Measurements from ENCODE around the gene KHDC4. TPM values are rescaled to one million over a fixed set of nuclear protein-coding genes. Genes with fewer than 3 reads are reported as not detected.

The KHDC4 gene
- total RNA-seq (18.2 and 24.6 TPM in 2 replicates), polyA plus RNA-seq (19.5 and 25.4 TPM in 2 replicates), polyA minus RNA-seq (ENCODE audit: low replicate concordance) (4.9 and 22.7 TPM in 2 replicates)
- polyA plus RNA-seq (2012) = 9.0 and 10.4 TPM in 2 replicates

DNA sequence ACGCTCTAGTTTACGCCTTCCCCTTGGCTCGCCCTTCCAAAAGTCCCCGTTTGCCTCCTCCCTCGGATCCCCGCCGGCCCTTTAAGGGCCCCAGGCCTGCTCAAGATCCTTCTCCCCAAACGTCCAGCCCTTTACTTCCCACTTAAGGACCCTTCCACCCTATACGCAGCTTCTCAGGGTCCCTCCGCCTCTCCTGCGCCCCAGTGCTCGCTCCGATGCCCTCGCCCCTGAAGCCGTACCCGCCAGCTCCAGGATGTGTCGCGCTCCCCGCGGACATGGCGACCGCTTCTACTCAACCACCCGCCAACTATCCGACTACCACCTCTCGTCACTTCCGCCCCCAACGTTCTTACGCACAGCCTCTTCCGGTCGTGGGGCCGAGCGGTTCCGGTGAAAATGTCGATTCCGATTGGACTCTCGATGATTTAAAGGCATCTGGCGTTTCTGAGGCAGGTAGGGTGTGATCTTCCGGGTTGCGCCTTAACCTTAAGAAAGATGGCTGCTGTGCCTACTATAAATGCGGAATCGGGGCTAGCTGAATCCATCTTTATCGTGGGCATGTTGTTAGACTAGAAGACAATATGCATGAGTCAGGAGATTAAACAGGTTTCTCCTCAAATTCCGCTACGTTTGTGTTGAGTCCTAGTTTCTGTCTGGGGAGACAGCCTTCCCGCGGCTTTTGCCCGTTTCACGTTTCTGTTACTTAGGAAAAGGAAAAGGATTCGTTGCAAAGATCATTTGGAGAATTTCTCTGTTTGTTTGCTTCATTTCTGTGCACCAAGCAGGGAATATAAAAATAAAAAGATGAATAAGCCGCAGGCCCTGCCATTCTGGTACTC is at the start of gene KHDC4:
KHDC4 (minus strand) TSS at position 317 of the 839 bp plus-strand sequence; CDS start at position 277, 40 bp downstream.
- peaks cover 2% of the 10 kb centered on the region for H3K36me3 ChIP-seq (ENCODE audit: control insufficient read depth, insufficient read depth, low read length)
- TF ChIP-seq, protein P1, sequence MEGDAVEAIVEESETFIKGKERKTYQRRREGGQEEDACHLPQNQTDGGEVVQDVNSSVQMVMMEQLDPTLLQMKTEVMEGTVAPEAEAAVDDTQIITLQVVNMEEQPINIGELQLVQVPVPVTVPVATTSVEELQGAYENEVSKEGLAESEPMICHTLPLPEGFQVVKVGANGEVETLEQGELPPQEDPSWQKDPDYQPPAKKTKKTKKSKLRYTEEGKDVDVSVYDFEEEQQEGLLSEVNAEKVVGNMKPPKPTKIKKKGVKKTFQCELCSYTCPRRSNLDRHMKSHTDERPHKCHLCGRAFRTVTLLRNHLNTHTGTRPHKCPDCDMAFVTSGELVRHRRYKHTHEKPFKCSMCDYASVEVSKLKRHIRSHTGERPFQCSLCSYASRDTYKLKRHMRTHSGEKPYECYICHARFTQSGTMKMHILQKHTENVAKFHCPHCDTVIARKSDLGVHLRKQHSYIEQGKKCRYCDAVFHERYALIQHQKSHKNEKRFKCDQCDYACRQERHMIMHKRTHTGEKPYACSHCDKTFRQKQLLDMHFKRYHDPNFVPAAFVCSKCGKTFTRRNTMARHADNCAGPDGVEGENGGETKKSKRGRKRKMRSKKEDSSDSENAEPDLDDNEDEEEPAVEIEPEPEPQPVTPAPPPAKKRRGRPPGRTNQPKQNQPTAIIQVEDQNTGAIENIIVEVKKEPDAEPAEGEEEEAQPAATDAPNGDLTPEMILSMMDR (conservative IDR thresholded peaks at IDR 0.05 in 1 of 2, IDR thresholded peaks at IDR 0.05 in 1 of 2; ENCODE audit: low read depth in 1 of 2, low read length in 2 of 2) = no peak
- no peak for TF ChIP-seq EZH2 (IDR thresholded peaks at IDR 0.05; ENCODE audit: low read length, missing control alignments)
- no peaks in the 10 kb centered on the region for H3K27me3 ChIP-seq (ENCODE audit: control insufficient read depth, insufficient read depth, low read length)
- peak within 1 kb of the TSS; percentile 98 for H3K4me2 ChIP-seq (ENCODE audit: extremely low read depth, insufficient read depth, low read length)
- peaks cover 12% of the 10 kb centered on the region for H3K4me1 ChIP-seq (ENCODE audit: control insufficient read depth, extremely low read depth, insufficient read depth, low read length)
- peak; percentile 99 for DNase-seq (ENCODE audit: low read depth in 2 of 2)
- peaks cover 45% of the 10 kb centered on the region for H3K79me2 ChIP-seq (ENCODE audit: control insufficient read depth, insufficient read depth, low read length)
- no peaks in the 10 kb centered on the region for H4K20me1 ChIP-seq (ENCODE audit: control insufficient read depth, extremely low read depth, insufficient read depth, low read length)
- peak within 1 kb of the TSS; percentile 96 for H3K9ac ChIP-seq (ENCODE audit: insufficient read depth, low read length)
- peak within 1 kb of the TSS; percentile 88 for H2AFZ ChIP-seq (ENCODE audit: low read length)
- H3K9me3 ChIP-seq (ENCODE audit: control insufficient read depth, insufficient read depth, low read depth, low read length) = no peaks in the 10 kb centered on the region
- H3K4me3 ChIP-seq (replicated peaks in 1 of 4; ENCODE audit: control extremely low read depth in 1 of 4, insufficient read depth in 1 of 4, low read depth in 3 of 4, low read length in 4 of 4) = peak within 1 kb of the TSS; percentile 94 to 98 (median 96)
- H3K27ac ChIP-seq (ENCODE audit: insufficient read depth, low read length) = peak within 1 kb of the TSS; percentile 96

DNA sequence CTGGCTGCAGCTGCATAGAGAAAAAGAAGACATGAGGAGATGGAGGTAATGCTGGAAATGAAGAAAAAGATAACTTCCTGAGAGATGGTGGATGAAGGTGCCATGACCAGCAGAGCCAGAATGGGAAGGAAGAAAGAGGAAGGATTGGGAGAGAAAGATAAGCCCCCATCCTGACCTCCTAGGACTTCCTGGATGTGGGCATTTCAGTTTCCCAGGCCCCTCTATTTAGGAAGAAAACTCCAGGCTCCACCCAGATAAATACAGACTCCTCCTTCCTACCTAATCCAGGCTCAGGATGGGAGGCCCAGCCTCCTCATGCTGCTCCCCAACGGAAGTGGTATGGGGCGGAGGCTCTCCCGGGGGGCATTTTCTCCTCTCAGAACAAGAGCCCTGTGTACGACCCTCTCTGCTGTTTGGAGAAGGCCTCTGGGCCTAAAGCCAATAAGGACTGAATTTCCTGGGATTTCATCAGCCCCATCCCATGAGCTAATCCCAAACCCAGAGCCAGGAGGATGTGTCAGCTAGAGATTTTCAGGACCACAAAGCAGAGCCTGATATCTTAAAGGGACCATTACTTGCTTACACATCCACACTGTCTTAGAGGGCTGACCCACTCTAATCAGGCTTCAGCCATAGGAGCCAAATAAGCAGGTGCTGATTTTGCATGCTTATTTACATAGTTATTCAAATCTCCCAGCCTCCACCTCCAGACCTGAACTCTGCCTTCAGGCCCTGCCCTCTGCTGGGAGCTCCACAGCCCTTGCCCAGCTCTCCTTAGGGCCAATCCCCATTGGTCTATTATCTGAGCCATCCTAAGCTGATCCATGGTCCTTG is 49.2 kb upstream of the KHDC4 start:
- Histone ChIP-seq H3K9ac (ENCODE audit: insufficient read depth, low read length) (peak overlapping the region; percentile 57), H3K27me3 (ENCODE audit: control insufficient read depth, insufficient read depth, low read length) (no peaks in the 10 kb centered on the region), H4K20me1 (ENCODE audit: control insufficient read depth, extremely low read depth, insufficient read depth, low read length) (no peaks in the 10 kb centered on the region), H2AFZ (ENCODE audit: low read length) (no peak overlapping the region), H3K27ac (ENCODE audit: insufficient read depth, low read length) (peak overlapping the region; percentile 87), H3K4me3 (replicated peaks in 1 of 4; ENCODE audit: control extremely low read depth in 1 of 4, insufficient read depth in 1 of 4, low read depth in 3 of 4, low read length in 4 of 4) (peak overlapping the region; percentile 3 to 90 (median 50)), H3K9me3 (ENCODE audit: control insufficient read depth, insufficient read depth, low read depth, low read length) (no peaks in the 10 kb centered on the region), H3K4me1 (ENCODE audit: control insufficient read depth, extremely low read depth, insufficient read depth, low read length) (peaks cover 33% of the 10 kb centered on the region), H3K79me2 (ENCODE audit: control insufficient read depth, insufficient read depth, low read length) (peaks cover 38% of the 10 kb centered on the region), H3K36me3 (ENCODE audit: control insufficient read depth, insufficient read depth, low read length) (no peaks in the 10 kb centered on the region), H3K4me2 (ENCODE audit: extremely low read depth, insufficient read depth, low read length) (peak overlapping the region; percentile 76)
- DNase-seq (ENCODE audit: low read depth in 2 of 2) = peak; percentile 96 to 100
- TF ChIP-seq, protein P1 (conservative IDR thresholded peaks at IDR 0.05 in 1 of 2, IDR thresholded peaks at IDR 0.05 in 1 of 2; ENCODE audit: low read depth in 1 of 2, low read length in 2 of 2) = peak; percentile 6 to 26
- no peak for TF ChIP-seq EZH2 (IDR thresholded peaks at IDR 0.05; ENCODE audit: low read length, missing control alignments)

DNA sequence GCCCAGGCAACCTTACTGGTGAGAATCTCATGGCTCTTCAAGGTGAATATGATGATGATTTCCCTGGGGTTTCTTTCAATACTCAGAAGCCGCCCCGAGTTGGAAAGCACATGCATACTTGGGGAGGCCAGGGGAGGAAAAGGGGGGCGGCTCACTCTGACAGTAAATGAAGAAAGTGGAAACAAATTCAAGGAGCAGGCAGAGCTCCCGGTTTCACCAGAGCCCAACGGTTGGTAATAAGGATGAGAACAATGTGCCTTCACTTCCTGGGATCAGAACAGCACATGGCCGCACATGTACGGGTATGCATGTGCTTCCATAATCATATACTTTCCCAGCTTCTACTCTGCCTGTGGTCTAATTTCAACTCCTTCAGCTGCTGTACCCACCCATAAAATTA is 47.9 kb upstream of the KHDC4 start:
- Histone ChIP-seq H3K4me2 (ENCODE audit: extremely low read depth, insufficient read depth, low read length) (peak overlapping the region; percentile 71), H3K4me1 (ENCODE audit: control insufficient read depth, extremely low read depth, insufficient read depth, low read length) (peaks cover 33% of the 10 kb centered on the region), H3K9me3 (ENCODE audit: control insufficient read depth, insufficient read depth, low read depth, low read length) (no peaks in the 10 kb centered on the region), H3K79me2 (ENCODE audit: control insufficient read depth, insufficient read depth, low read length) (peaks cover 50% of the 10 kb centered on the region), H2AFZ (ENCODE audit: low read length) (no peak overlapping the region), H3K4me3 (replicated peaks in 1 of 4; ENCODE audit: control extremely low read depth in 1 of 4, insufficient read depth in 1 of 4, low read depth in 3 of 4, low read length in 4 of 4) (peak overlapping the region in 3 of 4 experiments; percentile 12 to 90 (median 88)), H3K27ac (ENCODE audit: insufficient read depth, low read length) (peak overlapping the region; percentile 87), H3K27me3 (ENCODE audit: control insufficient read depth, insufficient read depth, low read length) (no peaks in the 10 kb centered on the region), H3K36me3 (ENCODE audit: control insufficient read depth, insufficient read depth, low read length) (no peaks in the 10 kb centered on the region), H3K9ac (ENCODE audit: insufficient read depth, low read length) (no peak overlapping the region), H4K20me1 (ENCODE audit: control insufficient read depth, extremely low read depth, insufficient read depth, low read length) (no peaks in the 10 kb centered on the region)
- TF ChIP-seq EZH2 (IDR thresholded peaks at IDR 0.05; ENCODE audit: low read length, missing control alignments) = no peak
- TF ChIP-seq, protein P1 (conservative IDR thresholded peaks at IDR 0.05 in 1 of 2, IDR thresholded peaks at IDR 0.05 in 1 of 2; ENCODE audit: low read depth in 1 of 2, low read length in 2 of 2) = no peak
- DNase-seq (ENCODE audit: low read depth in 2 of 2) = no peak
